HL-60 (cell line): Measurements from ENCODE around the gene GPR78.

Source experiments
- DNase-seq, 2 experiments: peaks; one replicate each; pipeline ENCODE4 v3.0.0-alpha.2; 2010 to 2020; ENCODE audit warnings: low read depth in 1 of 2, low spot score in 1 of 2
- H3K27ac ChIP-seq: fragments of 250-450 bp; sonication (Bioruptor Pico); replicated peaks from 2 replicates; pipeline ENCODE4 v1.5.1; 2020; ENCODE audit warnings: mild to moderate bottlenecking, moderate library complexity
- H3K27me3 ChIP-seq: fragments of 250-450 bp; sonication (Bioruptor Pico); 2 replicates; pipeline ENCODE4 v1.5.1; 2021; ENCODE audit warnings: mild to moderate bottlenecking, moderate library complexity; ENCODE audit not compliant: insufficient read depth, poor library complexity, severe bottlenecking
- H3K4me3 ChIP-seq: replicated peaks from 2 replicates; pipeline ENCODE4 v1.5.1; 2011; ENCODE audit warnings: mild to moderate bottlenecking, control low read depth, low read length; ENCODE audit not compliant: insufficient read depth
- GABPA ChIP-seq: IDR thresholded peaks from 2 replicates; pipeline ENCODE4 v1.6.1; 2012; ENCODE audit warnings: low read depth
- POLR2AphosphoS5 ChIP-seq: IDR thresholded peaks from 2 replicates; pipeline ENCODE4 v1.6.1; 2012; ENCODE audit warnings: low read depth
- SPI1 ChIP-seq: IDR thresholded peaks from 2 replicates; pipeline ENCODE4 v1.6.1; 2012; ENCODE audit warnings: low read depth, mild to moderate bottlenecking, borderline replicate concordance
- TF ChIP-seq, protein P1 (sequence below): IDR thresholded peaks from one replicate; pipeline ENCODE4 v1.5.1; 2011; ENCODE audit warnings: low read length, control low read depth, inconsistent platforms; ENCODE audit not compliant: insufficient read depth
- TF ChIP-seq, protein P2 (sequence below): IDR thresholded peaks from 2 replicates; pipeline ENCODE4 v1.6.1; 2012; ENCODE audit warnings: low read depth; ENCODE audit not compliant: insufficient replicate concordance

GPR78 gene

DNA sequence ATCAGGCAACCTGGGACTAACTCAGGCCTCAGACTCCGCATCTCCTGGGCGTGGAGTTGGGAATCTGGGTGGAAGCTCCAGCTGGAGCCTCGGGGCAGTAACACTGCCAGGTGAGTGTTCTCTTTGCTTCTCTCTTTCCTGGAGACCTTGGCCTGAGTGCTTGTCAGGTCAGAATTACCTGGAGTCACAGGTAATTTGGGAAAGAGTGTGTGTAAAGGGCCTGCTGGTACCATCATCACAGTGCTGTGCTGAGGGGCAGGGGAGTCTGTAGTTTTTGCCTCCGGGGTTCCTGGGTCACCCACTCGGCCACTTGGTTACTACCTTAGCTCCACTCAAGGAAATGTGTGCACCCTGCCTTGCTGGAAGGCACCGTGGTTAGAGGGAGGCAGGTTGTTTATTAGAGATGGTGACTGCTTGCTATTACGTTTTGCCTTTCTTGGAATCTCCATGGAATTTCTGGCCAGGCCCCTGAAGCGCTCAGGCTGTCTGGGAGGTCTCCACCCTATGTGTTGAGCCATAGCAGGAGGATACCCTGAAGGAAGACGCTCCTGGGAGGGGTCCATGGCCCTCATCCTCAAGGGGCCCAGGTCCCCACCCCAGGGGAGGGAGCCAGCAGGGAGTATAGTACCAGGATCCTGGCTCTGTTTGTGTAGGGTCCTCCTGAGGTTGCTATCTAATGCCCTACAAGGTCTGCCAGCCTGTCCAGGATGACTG, 2.9 kb downstream of the GPR78 start:
- no peak overlapping the region for H3K4me3 ChIP-seq
- TF ChIP-seq, protein P1, sequence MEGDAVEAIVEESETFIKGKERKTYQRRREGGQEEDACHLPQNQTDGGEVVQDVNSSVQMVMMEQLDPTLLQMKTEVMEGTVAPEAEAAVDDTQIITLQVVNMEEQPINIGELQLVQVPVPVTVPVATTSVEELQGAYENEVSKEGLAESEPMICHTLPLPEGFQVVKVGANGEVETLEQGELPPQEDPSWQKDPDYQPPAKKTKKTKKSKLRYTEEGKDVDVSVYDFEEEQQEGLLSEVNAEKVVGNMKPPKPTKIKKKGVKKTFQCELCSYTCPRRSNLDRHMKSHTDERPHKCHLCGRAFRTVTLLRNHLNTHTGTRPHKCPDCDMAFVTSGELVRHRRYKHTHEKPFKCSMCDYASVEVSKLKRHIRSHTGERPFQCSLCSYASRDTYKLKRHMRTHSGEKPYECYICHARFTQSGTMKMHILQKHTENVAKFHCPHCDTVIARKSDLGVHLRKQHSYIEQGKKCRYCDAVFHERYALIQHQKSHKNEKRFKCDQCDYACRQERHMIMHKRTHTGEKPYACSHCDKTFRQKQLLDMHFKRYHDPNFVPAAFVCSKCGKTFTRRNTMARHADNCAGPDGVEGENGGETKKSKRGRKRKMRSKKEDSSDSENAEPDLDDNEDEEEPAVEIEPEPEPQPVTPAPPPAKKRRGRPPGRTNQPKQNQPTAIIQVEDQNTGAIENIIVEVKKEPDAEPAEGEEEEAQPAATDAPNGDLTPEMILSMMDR = no peak
- TF ChIP-seq SPI1 = no peak
- TF ChIP-seq POLR2AphosphoS5 = no peak
- TF ChIP-seq, protein P2, sequence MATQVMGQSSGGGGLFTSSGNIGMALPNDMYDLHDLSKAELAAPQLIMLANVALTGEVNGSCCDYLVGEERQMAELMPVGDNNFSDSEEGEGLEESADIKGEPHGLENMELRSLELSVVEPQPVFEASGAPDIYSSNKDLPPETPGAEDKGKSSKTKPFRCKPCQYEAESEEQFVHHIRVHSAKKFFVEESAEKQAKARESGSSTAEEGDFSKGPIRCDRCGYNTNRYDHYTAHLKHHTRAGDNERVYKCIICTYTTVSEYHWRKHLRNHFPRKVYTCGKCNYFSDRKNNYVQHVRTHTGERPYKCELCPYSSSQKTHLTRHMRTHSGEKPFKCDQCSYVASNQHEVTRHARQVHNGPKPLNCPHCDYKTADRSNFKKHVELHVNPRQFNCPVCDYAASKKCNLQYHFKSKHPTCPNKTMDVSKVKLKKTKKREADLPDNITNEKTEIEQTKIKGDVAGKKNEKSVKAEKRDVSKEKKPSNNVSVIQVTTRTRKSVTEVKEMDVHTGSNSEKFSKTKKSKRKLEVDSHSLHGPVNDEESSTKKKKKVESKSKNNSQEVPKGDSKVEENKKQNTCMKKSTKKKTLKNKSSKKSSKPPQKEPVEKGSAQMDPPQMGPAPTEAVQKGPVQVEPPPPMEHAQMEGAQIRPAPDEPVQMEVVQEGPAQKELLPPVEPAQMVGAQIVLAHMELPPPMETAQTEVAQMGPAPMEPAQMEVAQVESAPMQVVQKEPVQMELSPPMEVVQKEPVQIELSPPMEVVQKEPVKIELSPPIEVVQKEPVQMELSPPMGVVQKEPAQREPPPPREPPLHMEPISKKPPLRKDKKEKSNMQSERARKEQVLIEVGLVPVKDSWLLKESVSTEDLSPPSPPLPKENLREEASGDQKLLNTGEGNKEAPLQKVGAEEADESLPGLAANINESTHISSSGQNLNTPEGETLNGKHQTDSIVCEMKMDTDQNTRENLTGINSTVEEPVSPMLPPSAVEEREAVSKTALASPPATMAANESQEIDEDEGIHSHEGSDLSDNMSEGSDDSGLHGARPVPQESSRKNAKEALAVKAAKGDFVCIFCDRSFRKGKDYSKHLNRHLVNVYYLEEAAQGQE = no peak
- no peak for TF ChIP-seq GABPA
- DNase-seq = no peak
- no peaks in the 10 kb centered on the region for H3K27me3 ChIP-seq
- H3K27ac ChIP-seq = no peak overlapping the region

DNA sequence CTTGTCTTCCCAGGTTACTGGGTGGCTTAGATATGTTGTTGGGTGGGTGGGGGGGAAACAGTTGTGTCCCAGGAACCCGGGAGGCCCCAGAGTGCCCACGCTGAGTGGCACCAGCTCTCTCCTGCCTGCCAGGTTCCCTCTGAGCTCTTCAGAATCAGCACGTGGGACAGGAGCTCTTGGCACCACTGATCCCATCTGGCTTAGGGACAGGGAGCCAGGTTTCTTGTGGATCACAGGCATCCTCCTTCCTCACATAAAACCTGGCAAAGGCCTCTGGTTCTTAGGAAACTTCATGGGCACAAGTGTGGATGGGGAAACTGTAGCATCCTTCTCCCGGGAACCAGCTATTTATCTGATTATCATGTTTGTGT, 3.4 kb downstream of the GPR78 start:
- no peak for DNase-seq
- Histone ChIP-seq H3K4me3 (no peak overlapping the region), H3K27me3 (no peaks in the 10 kb centered on the region), H3K27ac (no peak overlapping the region)
- no peak for TF ChIP-seq SPI1
- TF ChIP-seq, protein P1 = no peak
- no peak for TF ChIP-seq POLR2AphosphoS5
- TF ChIP-seq, protein P2 = no peak
- no peak for TF ChIP-seq GABPA

DNA sequence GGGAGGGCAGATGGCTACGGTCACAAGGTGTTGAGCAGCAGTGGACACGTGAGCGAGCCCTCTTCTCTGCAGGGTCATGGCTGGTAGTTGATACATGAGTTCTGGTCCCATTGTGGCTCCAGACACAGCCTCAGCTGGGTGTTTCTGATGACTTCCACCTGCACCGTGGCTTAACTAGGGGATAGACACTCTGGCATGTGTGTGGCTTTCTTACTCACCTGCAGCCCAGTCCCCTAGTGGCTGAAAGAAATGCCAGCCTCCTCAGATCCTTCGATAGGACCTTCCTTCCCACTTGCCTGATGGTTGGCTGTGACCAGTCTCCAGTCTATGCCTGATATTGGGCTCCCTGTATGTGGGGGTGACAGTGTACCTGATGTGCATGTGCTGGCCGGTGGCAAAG, 5.0 kb downstream of the GPR78 start:
- Histone ChIP-seq H3K27ac (no peak overlapping the region), H3K4me3 (no peak overlapping the region), H3K27me3 (no peaks in the 10 kb centered on the region)
- TF ChIP-seq POLR2AphosphoS5 (no peak), SPI1 (no peak), GABPA (no peak)
- TF ChIP-seq, protein P2 = no peak
- TF ChIP-seq, protein P1 = no peak
- DNase-seq = no peak
